ENCODE measurements around the gene SCUBE2. TPM values are rescaled to one million over a fixed set of nuclear protein-coding genes. Genes with fewer than 3 reads are reported as not detected.
A peak's percentile ranks its signal among the peaks of the same experiment; 100 is the strongest.

SCUBE2 gene
- total and polyA plus RNA-seq, 7 donors, result 2.3 to 22.9 (median 7.5) TPM

DNA sequence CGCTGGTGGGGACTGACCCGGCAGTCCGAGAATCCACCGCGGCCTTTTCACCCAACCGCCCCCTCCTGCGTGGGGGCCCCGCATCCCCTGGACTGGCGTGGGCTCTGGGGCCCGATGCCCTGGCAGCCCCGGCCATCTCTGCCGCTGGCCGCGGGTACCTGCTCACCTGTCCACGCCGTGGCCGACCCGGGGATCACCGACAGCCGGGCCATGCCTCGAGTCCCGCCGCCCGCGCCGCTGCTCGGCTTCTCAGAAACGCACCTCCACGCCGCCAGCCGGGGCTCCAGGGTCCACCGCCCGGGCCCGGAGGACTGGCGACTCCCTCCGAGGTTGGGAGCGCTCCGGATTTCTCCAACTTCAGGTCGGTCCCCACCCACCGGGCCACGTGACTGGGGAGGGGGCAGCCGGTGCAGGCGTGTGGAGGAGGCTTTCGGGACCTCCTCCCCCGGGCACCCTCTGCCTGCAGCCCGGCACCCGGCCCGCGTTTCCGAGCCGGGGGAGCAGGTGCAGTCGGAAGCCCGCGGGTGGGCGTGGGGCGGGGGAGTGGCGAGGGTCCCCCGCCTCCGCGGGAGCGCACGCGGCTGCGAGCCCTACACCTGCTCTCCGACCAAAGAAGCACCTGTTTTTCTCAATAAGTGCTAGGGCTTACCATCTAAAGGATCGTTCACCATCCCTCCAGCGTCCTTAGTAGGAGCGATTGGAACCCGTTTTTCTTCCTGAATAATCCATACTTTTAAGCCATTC, 87.0 kb downstream of the SCUBE2 start:
- intact Hi-C loops (cut with DNase I), result no loop called here
- DNase-seq, result no peak
- Histone ChIP-seq H3K4me3 (peak overlapping the region; percentile 22 to 59 (median 46)), H3K4me1 (peaks cover 0 to 20% (median 20%) of the 10 kb centered on the region in 4 donors), H3K27ac (peak overlapping the region in 1 of 4 donors; percentile 62), H3K9me3 (no peaks in the 10 kb centered on the region), H3K36me3 (no peaks in the 10 kb centered on the region), H3K27me3 (peaks cover 0 to 25% (median 9%) of the 10 kb centered on the region in 3 donors)
- WGBS, 2 donors, result 7 to 10% methylated on average over 69 of the region's 69 CpGs
- TF ChIP-seq, protein P1, sequence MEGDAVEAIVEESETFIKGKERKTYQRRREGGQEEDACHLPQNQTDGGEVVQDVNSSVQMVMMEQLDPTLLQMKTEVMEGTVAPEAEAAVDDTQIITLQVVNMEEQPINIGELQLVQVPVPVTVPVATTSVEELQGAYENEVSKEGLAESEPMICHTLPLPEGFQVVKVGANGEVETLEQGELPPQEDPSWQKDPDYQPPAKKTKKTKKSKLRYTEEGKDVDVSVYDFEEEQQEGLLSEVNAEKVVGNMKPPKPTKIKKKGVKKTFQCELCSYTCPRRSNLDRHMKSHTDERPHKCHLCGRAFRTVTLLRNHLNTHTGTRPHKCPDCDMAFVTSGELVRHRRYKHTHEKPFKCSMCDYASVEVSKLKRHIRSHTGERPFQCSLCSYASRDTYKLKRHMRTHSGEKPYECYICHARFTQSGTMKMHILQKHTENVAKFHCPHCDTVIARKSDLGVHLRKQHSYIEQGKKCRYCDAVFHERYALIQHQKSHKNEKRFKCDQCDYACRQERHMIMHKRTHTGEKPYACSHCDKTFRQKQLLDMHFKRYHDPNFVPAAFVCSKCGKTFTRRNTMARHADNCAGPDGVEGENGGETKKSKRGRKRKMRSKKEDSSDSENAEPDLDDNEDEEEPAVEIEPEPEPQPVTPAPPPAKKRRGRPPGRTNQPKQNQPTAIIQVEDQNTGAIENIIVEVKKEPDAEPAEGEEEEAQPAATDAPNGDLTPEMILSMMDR (IDR thresholded peaks at IDR 0.05), result no peak
- TF ChIP-seq EP300 (IDR thresholded peaks at IDR 0.05) (no peak), POLR2AphosphoS5 (IDR thresholded peaks at IDR 0.05) (no peak), POLR2A (IDR thresholded peaks at IDR 0.05) (no peak)

DNA sequence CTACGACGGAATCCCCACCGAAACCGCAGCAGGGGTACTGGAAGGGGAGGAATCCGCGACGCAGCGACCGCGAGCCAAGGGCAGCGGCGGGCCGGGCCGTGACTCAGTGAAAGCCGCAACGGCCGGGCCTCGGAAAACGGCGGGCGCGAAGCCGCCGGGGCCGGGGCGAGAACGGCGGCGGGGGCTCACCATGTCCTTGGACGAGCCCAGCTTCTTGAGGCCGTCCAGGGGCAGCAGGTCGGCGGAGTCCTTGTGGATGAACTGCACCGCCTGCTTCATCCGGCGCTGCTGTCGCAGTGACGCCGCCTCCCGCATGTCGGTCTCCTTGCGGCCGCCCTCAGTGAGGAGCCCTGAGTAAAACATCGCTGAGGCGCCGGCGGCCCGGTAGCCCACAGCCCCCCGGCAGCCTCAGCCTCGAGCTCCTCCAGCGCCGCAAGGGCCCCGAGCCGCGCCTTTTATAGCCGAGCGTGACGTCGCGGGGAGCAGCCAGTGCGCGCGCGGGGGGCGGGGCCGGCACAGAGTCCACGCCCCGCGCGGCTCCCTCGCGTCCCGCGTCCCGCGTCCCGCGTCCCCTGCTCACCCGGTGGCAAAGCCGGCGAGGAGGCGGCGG, 87.7 kb downstream of the SCUBE2 start, which contains the start of gene NRIP3:
TSS of gene NRIP3 (minus strand) at position 429 of the 610 bp plus-strand sequence. CDS start at position 363, 66 bp downstream.
- peaks cover 0 to 25% (median 9%) of the 10 kb centered on the region in 3 donors for H3K27me3 ChIP-seq
- WGBS, 2 donors, result 1% methylated on average over 83 of the region's 83 CpGs
- H3K9me3 ChIP-seq, result no peaks in the 10 kb centered on the region
- peak; percentile 88 for DNase-seq
- peak within 1 kb of the TSS in 1 of 4 donors; percentile 62 for H3K27ac ChIP-seq
- TF ChIP-seq POLR2A (IDR thresholded peaks at IDR 0.05) (no peak), POLR2AphosphoS5 (IDR thresholded peaks at IDR 0.05) (peak in 2 of 4 donors; percentile 54 to 66), EP300 (IDR thresholded peaks at IDR 0.05) (no peak)
- TF ChIP-seq, protein P1 (IDR thresholded peaks at IDR 0.05), result no peak
- peak within 1 kb of the TSS; percentile 22 to 59 (median 46) for H3K4me3 ChIP-seq
- H3K36me3 ChIP-seq, result no peaks in the 10 kb centered on the region
- H3K4me1 ChIP-seq, result peaks cover 0 to 20% (median 20%) of the 10 kb centered on the region in 4 donors
- intact Hi-C loops (cut with DNase I), result no loop called here

DNA sequence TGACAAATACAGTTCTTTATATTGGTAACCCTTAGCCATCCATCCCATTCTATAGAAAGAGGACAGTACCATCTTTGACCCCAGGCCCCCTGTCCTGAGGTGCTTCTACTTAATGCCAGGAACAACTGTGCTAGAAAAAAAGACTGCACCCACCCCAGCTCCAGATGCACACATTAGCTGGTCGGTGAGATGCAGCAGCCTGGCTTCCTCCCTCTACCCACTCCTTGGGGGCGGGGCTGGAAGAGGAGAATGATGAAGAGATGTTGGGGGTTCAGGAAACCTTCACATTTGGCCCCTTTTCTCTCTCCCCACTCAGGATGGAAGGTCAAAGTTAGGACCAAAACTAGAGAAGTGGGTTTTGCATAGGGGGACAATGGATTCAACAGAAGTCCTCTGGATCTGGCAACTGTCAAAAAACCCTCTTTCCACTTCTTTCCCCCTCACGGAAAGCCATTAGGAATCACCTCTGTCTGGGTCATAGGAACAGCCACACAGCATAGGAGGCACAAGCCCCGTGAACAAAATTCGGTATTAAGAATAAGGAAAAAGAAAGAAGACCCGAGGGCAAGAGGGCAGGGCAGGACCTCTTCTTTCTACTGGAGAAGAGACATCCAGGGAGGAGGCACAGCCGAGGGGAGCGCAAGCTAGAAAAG, 88.4 kb downstream of the SCUBE2 start:
- Histone ChIP-seq H3K27me3 (peaks cover 0 to 25% (median 9%) of the 10 kb centered on the region in 3 donors), H3K9me3 (no peaks in the 10 kb centered on the region), H3K4me3 (peak overlapping the region; percentile 22 to 59 (median 46)), H3K36me3 (no peaks in the 10 kb centered on the region), H3K4me1 (peaks cover 0 to 20% (median 20%) of the 10 kb centered on the region in 4 donors), H3K27ac (peak overlapping the region in 1 of 4 donors; percentile 62)
- DNase-seq, result no peak
- intact Hi-C loops (cut with DNase I), result no loop called here
- TF ChIP-seq POLR2A (IDR thresholded peaks at IDR 0.05) (no peak), POLR2AphosphoS5 (IDR thresholded peaks at IDR 0.05) (no peak), EP300 (IDR thresholded peaks at IDR 0.05) (no peak)
- TF ChIP-seq, protein P1 (IDR thresholded peaks at IDR 0.05), result no peak
- 8 to 10% methylated on average over 8 of the region's 8 CpGs for WGBS, 2 donors

DNA sequence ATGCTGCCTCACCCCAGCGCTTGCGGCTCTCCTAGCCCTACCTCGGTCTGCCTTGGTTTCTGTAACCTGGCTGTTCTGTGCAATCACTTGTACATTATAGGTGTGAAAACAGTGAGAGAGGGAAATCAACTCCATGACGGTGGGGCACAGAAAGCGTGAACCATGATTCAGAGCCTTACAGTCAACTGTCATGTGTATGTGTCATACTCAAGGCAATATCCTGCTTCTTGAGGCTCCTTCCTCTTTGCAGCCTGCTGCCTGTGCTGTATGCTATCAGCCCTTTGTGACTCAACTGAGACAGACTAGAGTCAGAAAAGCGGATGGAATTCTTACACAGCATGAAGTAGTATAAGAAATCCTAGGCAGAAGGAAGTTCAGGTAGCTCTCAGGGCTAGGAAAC, 89.7 kb downstream of the SCUBE2 start:
- Histone ChIP-seq H3K27ac (no peak overlapping the region), H3K36me3 (no peaks in the 10 kb centered on the region), H3K4me3 (no peak overlapping the region), H3K9me3 (no peaks in the 10 kb centered on the region), H3K4me1 (peaks cover 0 to 20% (median 20%) of the 10 kb centered on the region in 4 donors), H3K27me3 (peaks cover 0 to 25% (median 9%) of the 10 kb centered on the region in 3 donors)
- WGBS, 2 donors, result 67 to 72% methylated on average over 6 of the region's 6 CpGs
- DNase-seq, result no peak
- TF ChIP-seq, protein P1 (IDR thresholded peaks at IDR 0.05), result no peak
- TF ChIP-seq EP300 (IDR thresholded peaks at IDR 0.05) (no peak), POLR2AphosphoS5 (IDR thresholded peaks at IDR 0.05) (no peak), POLR2A (IDR thresholded peaks at IDR 0.05) (no peak)
- intact Hi-C loops (cut with DNase I), result no loop called here

Data from sigmoid colon (tissue), 7 donors.